Activated naive CD8-positive, alpha-beta T cell treated with anti-CD3 and anti-CD28 coated beads, Interleukin-2, amount 50 U/mL, for 24 hours (primary cell): ENCODE results near the gene KIF7.

Source experiments
- ATAC-seq: fragments of 150-1000 bp; cut with Tn5 transposase; one replicate; pipeline ENCODE4 v1.10.0; 2021
- DNase-seq: peaks from one replicate; pipeline ENCODE4 v3.0.0; 2021
- H3K27ac Mint-ChIP-seq: one replicate; pipeline ENCODE4 v1.8.0; 2021; ENCODE audit warnings: mild to moderate bottlenecking, mixed read lengths
- H3K27me3 Mint-ChIP-seq: one replicate; pipeline ENCODE4 v1.8.0; 2021; ENCODE audit warnings: mixed read lengths
- H3K36me3 Mint-ChIP-seq: one replicate; pipeline ENCODE4 v1.8.0; 2021; ENCODE audit warnings: low read depth, mixed read lengths
- H3K4me1 Mint-ChIP-seq: one replicate; pipeline ENCODE4 v1.8.0; 2021; ENCODE audit warnings: mixed read lengths
- H3K4me3 Mint-ChIP-seq: one replicate; pipeline ENCODE4 v1.8.0; 2021; ENCODE audit warnings: mild to moderate bottlenecking, moderate library complexity, mixed read lengths
- H3K9me3 Mint-ChIP-seq: one replicate; pipeline ENCODE4 v1.8.0; 2021; ENCODE audit warnings: mixed read lengths

Gene KIF7

GRCh38 chr15:89646416-89647141, 8.7 kb downstream of the KIF7 start:
- H3K27me3 Mint-ChIP-seq, result peaks cover 4% of the 10 kb centered on the region
- no peaks in the 10 kb centered on the region for H3K4me1 Mint-ChIP-seq
- no peak overlapping the region for H3K27ac Mint-ChIP-seq
- DNase-seq (no peak), ATAC-seq (peak; percentile 4)
- H3K9me3 Mint-ChIP-seq, result no peaks in the 10 kb centered on the region
- H3K4me3 Mint-ChIP-seq, result no peak overlapping the region
- no peaks in the 10 kb centered on the region for H3K36me3 Mint-ChIP-seq

DNA sequence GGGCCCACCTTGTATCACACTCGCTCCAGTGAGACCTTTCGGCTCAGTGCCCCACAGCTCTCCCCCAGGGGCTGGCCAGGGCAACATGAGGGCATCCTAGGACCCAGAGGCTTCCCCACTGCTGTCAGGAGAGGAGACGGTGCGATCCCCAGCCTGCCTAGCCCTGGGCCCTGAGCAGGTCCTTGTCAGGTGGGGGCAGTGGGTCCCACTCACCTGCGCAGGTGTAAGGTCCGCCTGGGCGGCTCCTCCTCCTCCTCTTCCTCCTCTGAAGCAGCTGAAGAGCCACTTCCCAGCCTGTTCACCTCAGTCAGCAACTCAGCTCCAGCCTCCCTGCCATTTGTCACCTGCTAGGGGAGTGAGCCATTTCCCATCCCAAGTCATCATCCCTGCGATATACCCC, 9.6 kb downstream of the KIF7 start:
- no peaks in the 10 kb centered on the region for H3K4me1 Mint-ChIP-seq
- H3K27ac Mint-ChIP-seq, result no peak overlapping the region
- DNase-seq (no peak), ATAC-seq (no peak)
- peaks cover 4% of the 10 kb centered on the region for H3K27me3 Mint-ChIP-seq
- no peaks in the 10 kb centered on the region for H3K36me3 Mint-ChIP-seq
- H3K4me3 Mint-ChIP-seq, result no peak overlapping the region
- no peaks in the 10 kb centered on the region for H3K9me3 Mint-ChIP-seq

DNA sequence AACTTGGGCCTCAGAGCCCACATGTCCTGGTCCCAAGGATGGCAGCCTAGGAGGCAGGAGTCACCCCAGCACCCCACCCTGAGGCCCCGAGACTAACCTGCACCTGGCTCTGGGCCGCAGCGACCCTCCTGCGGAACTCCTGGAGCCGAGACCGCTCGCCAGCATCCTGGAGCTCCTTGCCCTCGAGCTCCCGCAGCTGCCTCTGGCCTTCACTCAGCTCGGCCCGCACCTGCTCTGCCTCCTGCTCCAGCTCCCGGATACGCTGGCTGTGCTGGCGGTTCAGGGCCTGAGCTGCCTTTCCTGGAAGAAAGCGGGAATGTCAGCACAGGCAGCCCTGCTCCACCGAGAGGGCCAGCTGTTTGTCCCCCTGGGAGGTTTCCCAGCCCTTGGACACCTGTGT, 13.2 kb downstream of the KIF7 start:
- Mint-ChIP-seq H3K4me1 (no peaks in the 10 kb centered on the region), H3K27me3 (peaks cover 3% of the 10 kb centered on the region), H3K36me3 (peaks cover 2% of the 10 kb centered on the region), H3K9me3 (no peaks in the 10 kb centered on the region), H3K27ac (no peak overlapping the region), H3K4me3 (no peak overlapping the region)
- ATAC-seq, result no peak
- no peak for DNase-seq

- ATAC-seq, result no peak
- Mint-ChIP-seq H3K36me3 (peaks cover 2% of the 10 kb centered on the region), H3K27me3 (peaks cover 1% of the 10 kb centered on the region), H3K4me3 (no peak overlapping the region), H3K9me3 (no peaks in the 10 kb centered on the region), H3K27ac (no peak overlapping the region), H3K4me1 (no peaks in the 10 kb centered on the region)
- DNase-seq, result no peak
Measured at GRCh38 chr15:89641053-89641452, 14.2 kb downstream of the KIF7 start.

DNA sequence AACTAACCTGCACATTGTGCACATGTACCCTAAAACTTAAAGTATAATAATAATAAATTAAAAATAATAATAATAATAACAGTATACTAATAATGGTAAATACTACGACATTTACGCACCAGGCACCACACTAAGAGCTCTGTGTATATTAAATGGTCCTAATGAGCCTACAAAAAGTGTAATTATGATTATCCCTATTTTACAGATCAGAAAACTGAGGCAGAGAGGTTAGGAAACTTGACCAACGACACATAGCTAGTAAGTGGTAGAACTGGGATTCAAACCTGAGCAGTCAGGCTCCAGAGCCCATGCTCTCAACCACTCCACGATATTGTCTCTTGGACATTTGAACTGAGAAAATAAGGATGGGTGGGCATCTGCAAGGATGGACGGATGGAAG, 15.0 kb downstream of the KIF7 start:
- H3K36me3 Mint-ChIP-seq, result peaks cover 4% of the 10 kb centered on the region
- peaks cover 1% of the 10 kb centered on the region for H3K27me3 Mint-ChIP-seq

GRCh38 chr15:89633585-89633984, 21.7 kb downstream of the KIF7 start:
- no peak overlapping the region for H3K4me3 Mint-ChIP-seq
- H3K27ac Mint-ChIP-seq, result no peak overlapping the region
- no peaks in the 10 kb centered on the region for H3K9me3 Mint-ChIP-seq
- no peaks in the 10 kb centered on the region for H3K27me3 Mint-ChIP-seq
- DNase-seq (no peak), ATAC-seq (no peak)
- H3K4me1 Mint-ChIP-seq, result peaks cover 4% of the 10 kb centered on the region
- H3K36me3 Mint-ChIP-seq, result peaks cover 25% of the 10 kb centered on the region

More for the DNA sequence above, 15.0 kb downstream of the KIF7 start:
- Mint-ChIP-seq H3K27ac (no peak overlapping the region), H3K9me3 (no peaks in the 10 kb centered on the region), H3K4me3 (no peak overlapping the region), H3K4me1 (no peaks in the 10 kb centered on the region)
- ATAC-seq (no peak), DNase-seq (no peak)

- no peak for ATAC-seq
- no peaks in the 10 kb centered on the region for H3K9me3 Mint-ChIP-seq
Measured at GRCh38 chr15:89632563-89633430, 22.5 kb downstream of the KIF7 start.

DNA sequence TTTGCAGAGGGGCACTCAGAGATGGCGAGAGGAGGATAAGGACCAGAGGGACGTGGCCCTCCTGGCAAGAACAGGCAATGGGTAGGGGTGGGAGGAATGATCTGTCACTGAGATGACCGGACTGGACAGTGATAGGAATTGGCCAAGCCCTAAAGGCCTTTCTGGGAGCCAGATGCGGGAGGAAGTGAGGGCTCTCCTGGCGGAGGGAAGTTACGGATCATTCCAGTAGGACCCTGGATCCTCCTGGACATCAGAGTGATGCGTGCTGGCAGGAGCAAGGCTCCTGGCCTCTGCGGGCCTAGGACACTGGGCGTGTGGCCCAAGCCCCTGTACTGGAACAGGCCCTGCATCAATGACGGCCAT, 23.4 kb downstream of the KIF7 start:
- H3K4me3 Mint-ChIP-seq, result no peak overlapping the region
- H3K4me1 Mint-ChIP-seq, result peaks cover 4% of the 10 kb centered on the region
- ATAC-seq (no peak), DNase-seq (no peak)
- H3K36me3 Mint-ChIP-seq, result peaks cover 34% of the 10 kb centered on the region
- no peak overlapping the region for H3K27ac Mint-ChIP-seq
- no peaks in the 10 kb centered on the region for H3K27me3 Mint-ChIP-seq
- no peaks in the 10 kb centered on the region for H3K9me3 Mint-ChIP-seq

More at GRCh38 chr15:89632563-89633430, 22.5 kb downstream of the KIF7 start:
- H3K36me3 Mint-ChIP-seq, result peaks cover 29% of the 10 kb centered on the region
- DNase-seq, result no peak
- H3K27ac Mint-ChIP-seq, result no peak overlapping the region
- H3K4me3 Mint-ChIP-seq, result no peak overlapping the region
- H3K27me3 Mint-ChIP-seq, result no peaks in the 10 kb centered on the region
- peaks cover 4% of the 10 kb centered on the region for H3K4me1 Mint-ChIP-seq

GRCh38 chr15:89630974-89631901, 24.0 kb downstream of the KIF7 start:
- Mint-ChIP-seq H3K4me3 (no peak overlapping the region), H3K4me1 (peaks cover 4% of the 10 kb centered on the region), H3K27ac (peak overlapping the region; percentile 34), H3K27me3 (no peaks in the 10 kb centered on the region), H3K9me3 (no peaks in the 10 kb centered on the region), H3K36me3 (peaks cover 36% of the 10 kb centered on the region)
- ATAC-seq, result peak; percentile 22
- DNase-seq, result no peak

GRCh38 chr15:89630260-89630659, 25.0 kb downstream of the KIF7 start:
- no peak for ATAC-seq
- H3K27me3 Mint-ChIP-seq, result no peaks in the 10 kb centered on the region
- DNase-seq, result no peak
- H3K27ac Mint-ChIP-seq, result no peak overlapping the region
- peaks cover 44% of the 10 kb centered on the region for H3K36me3 Mint-ChIP-seq
- H3K4me3 Mint-ChIP-seq, result no peak overlapping the region
- no peaks in the 10 kb centered on the region for H3K9me3 Mint-ChIP-seq
- peaks cover 4% of the 10 kb centered on the region for H3K4me1 Mint-ChIP-seq

- Mint-ChIP-seq H3K36me3 (peaks cover 46% of the 10 kb centered on the region), H3K4me3 (no peak overlapping the region), H3K9me3 (no peaks in the 10 kb centered on the region), H3K27me3 (no peaks in the 10 kb centered on the region), H3K27ac (peak overlapping the region; percentile 7), H3K4me1 (peaks cover 4% of the 10 kb centered on the region)
- ATAC-seq (peak; percentile 9), DNase-seq (no peak)
Measured at GRCh38 chr15:89629829-89630228, 25.4 kb downstream of the KIF7 start.

- Mint-ChIP-seq H3K4me1 (peaks cover 4% of the 10 kb centered on the region), H3K27me3 (no peaks in the 10 kb centered on the region), H3K36me3 (peaks cover 53% of the 10 kb centered on the region), H3K27ac (peak overlapping the region; percentile 7), H3K4me3 (peak overlapping the region; percentile 18), H3K9me3 (no peaks in the 10 kb centered on the region)
- ATAC-seq (no peak), DNase-seq (no peak)
Measured at GRCh38 chr15:89628806-89629715, 26.2 kb downstream of the KIF7 start.

DNA sequence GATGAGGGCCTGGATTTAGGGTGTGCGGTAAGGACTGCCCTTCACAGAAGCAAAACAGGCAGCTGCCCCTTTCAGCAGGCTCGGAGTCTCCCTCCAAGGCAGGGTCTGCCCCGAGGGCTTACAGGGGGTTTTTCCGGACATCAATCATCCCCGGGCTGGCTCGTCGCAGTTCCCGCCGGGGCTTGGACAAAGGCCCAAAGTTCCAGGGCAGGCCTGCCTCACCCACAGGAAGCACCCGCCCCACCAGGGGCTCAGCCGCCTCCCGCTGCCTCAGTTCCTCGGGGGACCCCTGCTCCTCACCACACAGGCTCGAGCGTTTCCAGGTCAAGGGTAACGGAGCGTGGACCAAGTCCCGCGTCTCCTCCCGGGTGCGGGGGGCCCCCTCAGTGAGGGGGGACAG, 27.0 kb downstream of the KIF7 start:
- H3K36me3 Mint-ChIP-seq, result peaks cover 60% of the 10 kb centered on the region

More for the DNA sequence above, 27.0 kb downstream of the KIF7 start:
- no peaks in the 10 kb centered on the region for H3K27me3 Mint-ChIP-seq
- no peak overlapping the region for H3K4me3 Mint-ChIP-seq
- ATAC-seq (no peak), DNase-seq (no peak)
- peaks cover 4% of the 10 kb centered on the region for H3K4me1 Mint-ChIP-seq
- no peak overlapping the region for H3K27ac Mint-ChIP-seq
- no peaks in the 10 kb centered on the region for H3K9me3 Mint-ChIP-seq
